Measurements from ENCODE around the gene MCF2L.

- TF ChIP-seq, protein P1, sequence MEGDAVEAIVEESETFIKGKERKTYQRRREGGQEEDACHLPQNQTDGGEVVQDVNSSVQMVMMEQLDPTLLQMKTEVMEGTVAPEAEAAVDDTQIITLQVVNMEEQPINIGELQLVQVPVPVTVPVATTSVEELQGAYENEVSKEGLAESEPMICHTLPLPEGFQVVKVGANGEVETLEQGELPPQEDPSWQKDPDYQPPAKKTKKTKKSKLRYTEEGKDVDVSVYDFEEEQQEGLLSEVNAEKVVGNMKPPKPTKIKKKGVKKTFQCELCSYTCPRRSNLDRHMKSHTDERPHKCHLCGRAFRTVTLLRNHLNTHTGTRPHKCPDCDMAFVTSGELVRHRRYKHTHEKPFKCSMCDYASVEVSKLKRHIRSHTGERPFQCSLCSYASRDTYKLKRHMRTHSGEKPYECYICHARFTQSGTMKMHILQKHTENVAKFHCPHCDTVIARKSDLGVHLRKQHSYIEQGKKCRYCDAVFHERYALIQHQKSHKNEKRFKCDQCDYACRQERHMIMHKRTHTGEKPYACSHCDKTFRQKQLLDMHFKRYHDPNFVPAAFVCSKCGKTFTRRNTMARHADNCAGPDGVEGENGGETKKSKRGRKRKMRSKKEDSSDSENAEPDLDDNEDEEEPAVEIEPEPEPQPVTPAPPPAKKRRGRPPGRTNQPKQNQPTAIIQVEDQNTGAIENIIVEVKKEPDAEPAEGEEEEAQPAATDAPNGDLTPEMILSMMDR (IDR thresholded peaks at IDR 0.05), result no peak
- TF ChIP-seq POLR2A (IDR thresholded peaks at IDR 0.05), result no peak
Observed at GRCh38 chr13:113018676-113019465, 49.9 kb downstream of the MCF2L start.

Data from transverse colon (tissue), 3 donors.